Chondrocyte (in vitro differentiated cells): ENCODE data around the gene IL3RA. TPM values are rescaled to one million over a fixed set of nuclear protein-coding genes. Genes with fewer than 3 reads are reported as not detected.
"Not testable (repeated sequence)": the region's sequence is repeated elsewhere in the genome, so short reads cannot be mapped to it uniquely, and the experiment has no call there.

Experiments used
- DNase-seq: peaks from one replicate; pipeline ENCODE4 v3.0.0; 2021; ENCODE audit warnings: mixed read lengths, low spot score
- H3K27ac Mint-ChIP-seq: one replicate; pipeline ENCODE4 v1.8.0; 2021; ENCODE audit warnings: mild to moderate bottlenecking, moderate library complexity, mixed read lengths; ENCODE audit not compliant: unreplicated experiment
- H3K27me3 Mint-ChIP-seq: 2 replicates; pipeline ENCODE4 v1.8.0; 2021; ENCODE audit warnings: low read depth, mixed read lengths
- H3K36me3 Mint-ChIP-seq: 2 replicates; pipeline ENCODE4 v1.8.0; 2021; ENCODE audit warnings: low read depth, mixed read lengths
- H3K4me1 Mint-ChIP-seq: 2 replicates; pipeline ENCODE4 v1.8.0; 2021; ENCODE audit warnings: low read depth, mild to moderate bottlenecking, mixed read lengths
- H3K4me3 Mint-ChIP-seq: one replicate; pipeline ENCODE4 v1.8.0; 2021; ENCODE audit warnings: mild to moderate bottlenecking, moderate library complexity, mixed read lengths; ENCODE audit not compliant: unreplicated experiment
- H3K9me3 Mint-ChIP-seq: 2 replicates; pipeline ENCODE4 v1.8.0; 2021; ENCODE audit warnings: low read depth, mixed read lengths
- total RNA-seq: library from RNA; stranded (reverse); gene quantifications from 3 replicates; pipeline ENCODE4 v1.2.1, GENCODE V29; 2021
- TF ChIP-seq, protein P1 (sequence below): fragments of 200-600 bp; sonication (generic); IDR thresholded peaks from 2 replicates; pipeline ENCODE4 v1.5.0; 2021; ENCODE audit warnings: antibody characterized with exemption, mild to moderate bottlenecking, moderate library complexity

Gene IL3RA
- total RNA-seq, 1 donor from 2014 or later = 0.47 TPM

DNA sequence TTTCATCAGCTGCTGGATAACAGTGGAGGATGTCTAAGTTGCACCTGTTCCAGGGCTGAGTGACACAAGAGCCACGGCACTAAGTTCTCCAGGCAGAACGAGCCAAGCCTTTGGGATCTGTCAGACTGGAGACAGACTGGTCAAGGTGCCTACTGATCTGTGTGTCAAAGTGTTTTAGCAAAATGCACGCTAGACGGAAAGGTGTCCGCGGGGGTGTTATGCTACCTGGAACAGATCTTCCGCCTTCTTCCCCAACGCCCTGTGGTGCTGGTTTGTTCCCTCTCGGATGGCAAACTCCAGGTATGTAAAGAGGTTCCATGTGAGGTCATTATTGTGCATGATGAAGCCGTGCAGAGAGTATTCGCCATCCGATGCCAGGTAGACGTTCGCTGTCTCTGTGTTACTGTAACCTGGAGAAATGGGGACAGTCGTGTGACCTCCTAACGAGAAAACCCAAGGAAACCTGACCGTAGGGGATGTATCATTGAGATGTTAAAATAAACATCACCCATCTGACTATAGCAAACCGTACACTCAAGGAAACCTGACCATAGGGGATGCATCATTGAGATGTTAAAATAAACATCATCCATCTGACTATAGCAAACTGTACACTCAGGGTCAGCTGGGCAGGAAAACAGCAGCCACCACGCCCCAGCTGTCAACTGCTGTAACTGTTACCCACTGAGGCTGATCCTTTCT, 85.0 kb downstream of the IL3RA start:
- Mint-ChIP-seq H3K4me3 (no peak overlapping the region), H3K27ac (no peak overlapping the region), H3K36me3 (peaks cover 28% of the 10 kb centered on the region), H3K4me1 (no peaks in the 10 kb centered on the region), H3K27me3 (no peaks in the 10 kb centered on the region), H3K9me3 (peaks cover 21% of the 10 kb centered on the region)
- TF ChIP-seq, protein P1, sequence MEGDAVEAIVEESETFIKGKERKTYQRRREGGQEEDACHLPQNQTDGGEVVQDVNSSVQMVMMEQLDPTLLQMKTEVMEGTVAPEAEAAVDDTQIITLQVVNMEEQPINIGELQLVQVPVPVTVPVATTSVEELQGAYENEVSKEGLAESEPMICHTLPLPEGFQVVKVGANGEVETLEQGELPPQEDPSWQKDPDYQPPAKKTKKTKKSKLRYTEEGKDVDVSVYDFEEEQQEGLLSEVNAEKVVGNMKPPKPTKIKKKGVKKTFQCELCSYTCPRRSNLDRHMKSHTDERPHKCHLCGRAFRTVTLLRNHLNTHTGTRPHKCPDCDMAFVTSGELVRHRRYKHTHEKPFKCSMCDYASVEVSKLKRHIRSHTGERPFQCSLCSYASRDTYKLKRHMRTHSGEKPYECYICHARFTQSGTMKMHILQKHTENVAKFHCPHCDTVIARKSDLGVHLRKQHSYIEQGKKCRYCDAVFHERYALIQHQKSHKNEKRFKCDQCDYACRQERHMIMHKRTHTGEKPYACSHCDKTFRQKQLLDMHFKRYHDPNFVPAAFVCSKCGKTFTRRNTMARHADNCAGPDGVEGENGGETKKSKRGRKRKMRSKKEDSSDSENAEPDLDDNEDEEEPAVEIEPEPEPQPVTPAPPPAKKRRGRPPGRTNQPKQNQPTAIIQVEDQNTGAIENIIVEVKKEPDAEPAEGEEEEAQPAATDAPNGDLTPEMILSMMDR = no peak
- DNase-seq = peak; percentile 42

DNA sequence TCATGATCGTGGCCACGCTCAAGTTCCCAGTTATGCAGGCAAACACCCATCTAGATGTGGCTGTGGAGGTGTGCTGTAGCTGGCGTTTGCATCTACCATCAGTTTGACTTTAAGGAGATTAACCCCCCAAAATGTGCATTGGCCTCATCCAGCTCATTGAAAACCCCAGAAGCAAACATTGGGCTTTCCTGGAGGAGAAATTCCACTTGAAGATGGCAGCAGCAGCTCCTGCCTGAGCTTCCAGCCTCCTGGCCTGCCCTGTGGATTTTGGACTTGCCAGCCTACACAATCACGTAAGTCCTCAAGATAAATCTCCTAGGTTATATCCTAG, 85.5 kb downstream of the IL3RA start:
- Mint-ChIP-seq H3K27me3 (no peaks in the 10 kb centered on the region), H3K4me3 (no peak overlapping the region), H3K9me3 (peaks cover 21% of the 10 kb centered on the region), H3K27ac (no peak overlapping the region), H3K36me3 (peaks cover 32% of the 10 kb centered on the region), H3K4me1 (no peaks in the 10 kb centered on the region)
- TF ChIP-seq, protein P1 = no peak
- DNase-seq = no peak

DNA sequence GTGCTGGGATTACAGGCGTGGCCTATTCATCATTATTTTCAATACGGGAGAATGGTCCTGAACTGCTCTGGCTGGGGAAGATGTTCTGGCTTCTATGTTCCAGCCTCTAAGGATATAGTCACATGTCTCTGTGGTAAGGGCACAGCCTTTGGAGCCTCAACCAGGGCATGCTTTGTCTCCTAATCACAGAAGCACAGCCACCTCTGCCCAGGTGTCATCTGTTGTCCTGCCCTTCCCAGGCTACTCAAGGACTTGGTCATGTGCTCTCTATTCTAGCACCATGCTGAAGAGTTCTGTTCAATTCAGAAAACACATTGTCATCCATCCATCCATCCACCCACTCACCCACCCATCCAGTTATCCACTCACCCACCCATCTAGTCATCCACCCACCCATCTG, 86.6 kb downstream of the IL3RA start:
- Mint-ChIP-seq H3K4me3 (no peak overlapping the region), H3K4me1 (no peaks in the 10 kb centered on the region), H3K36me3 (peaks cover 37% of the 10 kb centered on the region), H3K27me3 (no peaks in the 10 kb centered on the region), H3K9me3 (peaks cover 21% of the 10 kb centered on the region), H3K27ac (no peak overlapping the region)
- peak; percentile 17 for DNase-seq
- TF ChIP-seq, protein P1 = no peak

GRCh38 chrX:1424147-1424851, 87.7 kb downstream of the IL3RA start:
- TF ChIP-seq, protein P1 = no peak
- no peak overlapping the region for H3K27ac Mint-ChIP-seq
- DNase-seq = peak; percentile 34
- no peaks in the 10 kb centered on the region for H3K27me3 Mint-ChIP-seq
- no peak overlapping the region for H3K4me3 Mint-ChIP-seq
- peaks cover 21% of the 10 kb centered on the region for H3K9me3 Mint-ChIP-seq
- peaks cover 37% of the 10 kb centered on the region for H3K36me3 Mint-ChIP-seq
- no peaks in the 10 kb centered on the region for H3K4me1 Mint-ChIP-seq

GRCh38 chrX:1425381-1425780, 88.8 kb downstream of the IL3RA start:
- peak; percentile 47 for DNase-seq
- H3K27me3 Mint-ChIP-seq = no peaks in the 10 kb centered on the region
- H3K27ac Mint-ChIP-seq = no peak overlapping the region
- H3K4me3 Mint-ChIP-seq = no peak overlapping the region
- no peaks in the 10 kb centered on the region for H3K4me1 Mint-ChIP-seq
- peaks cover 21% of the 10 kb centered on the region for H3K9me3 Mint-ChIP-seq
- peaks cover 32% of the 10 kb centered on the region for H3K36me3 Mint-ChIP-seq
- TF ChIP-seq, protein P1 = no peak

DNA sequence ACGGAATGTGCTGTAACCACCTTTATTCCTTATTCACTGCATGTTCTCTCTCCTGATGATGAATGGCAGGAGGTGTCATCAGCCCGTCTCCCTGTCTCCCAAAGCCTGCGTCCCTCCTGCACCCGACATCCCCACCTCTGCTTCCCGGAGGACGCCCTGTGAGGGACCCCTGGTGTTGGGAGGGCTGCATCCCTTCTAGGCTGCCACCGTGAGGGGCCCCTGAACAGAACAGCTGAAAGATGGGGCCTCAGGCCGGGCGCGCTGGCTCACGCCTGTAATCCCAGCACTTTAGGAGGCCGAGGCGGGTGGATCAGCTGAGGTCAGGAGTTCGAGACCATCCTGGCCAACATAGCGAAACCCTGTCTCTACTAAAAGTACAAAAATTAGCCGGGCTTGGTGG, 89.7 kb downstream of the IL3RA start:
- H3K27me3 Mint-ChIP-seq, H3K4me1 Mint-ChIP-seq, H3K4me3 Mint-ChIP-seq, H3K27ac Mint-ChIP-seq: not testable (repeated sequence)
- Mint-ChIP-seq H3K9me3 (peaks cover 21% of the 10 kb centered on the region), H3K36me3 (peaks cover 31% of the 10 kb centered on the region)
- DNase-seq = peak; percentile 61
